Gastroesophageal sphincter (tissue), 4 donors: ENCODE measurements around the gene CDKN3. TPM values are rescaled to one million over a fixed set of nuclear protein-coding genes. Genes with fewer than 3 reads are reported as not detected.
"Not testable (repeated sequence)": the region's sequence is repeated elsewhere in the genome, so short reads cannot be mapped to it uniquely, and the experiment has no call there.

Experiments used
- ATAC-seq: fragments of 150-250 bp; one replicate; pipeline ENCODE4 v1.9.1; 2016; ENCODE audit warnings: mild to moderate bottlenecking, moderate library complexity
- H3K27ac ChIP-seq, 4 donors: fragments of 200-600 bp; sonication (generic) in 3 of 4; 1 replicate in 3 of 4; 2 replicates in 1 of 4; pipeline ENCODE4 v1.5.1; 2016 to 2019
- H3K27me3 ChIP-seq: fragments of 200-600 bp; sonication (generic); one replicate; pipeline ENCODE4 v1.5.1; 2019
- H3K36me3 ChIP-seq, 2 donors: fragments of 200-600 bp; sonication (generic); one replicate each; pipeline ENCODE4 v1.5.1; 2019; ENCODE audit warnings: control low read depth in 1 of 2
- H3K4me1 ChIP-seq, 3 donors: fragments of 200-600 bp; sonication (generic); 1 replicate in 2 of 3; 2 replicates in 1 of 3; pipeline ENCODE4 v1.5.1; 2016 to 2019; ENCODE audit warnings: control low read depth in 2 of 3
- H3K4me3 ChIP-seq, 2 donors: fragments of 200-600 bp; sonication (generic); one replicate each; pipeline ENCODE4 v1.5.1; 2019; ENCODE audit warnings: mild to moderate bottlenecking in 1 of 2, moderate library complexity in 1 of 2
- H3K9me3 ChIP-seq, 3 donors: fragments of 200-600 bp; sonication (generic); one replicate each; pipeline ENCODE4 v1.5.1; 2017 to 2019; ENCODE audit warnings: control low read depth in 2 of 3
- EP300 ChIP-seq: sonication (generic); formaldehyde crosslinking; IDR thresholded peaks from one replicate; pipeline ENCODE4 v1.6.1; 2017; ENCODE audit warnings: antibody characterized with exemption, mild to moderate bottlenecking
- POLR2A ChIP-seq, 2 donors: fragments of 450-650 bp; IDR thresholded peaks; one replicate each; pipeline ENCODE4 v1.6.1; 2017; ENCODE audit warnings: antibody characterized with exemption in 2 of 2, mild to moderate bottlenecking in 2 of 2, moderate library complexity in 1 of 2
- POLR2AphosphoS5 ChIP-seq: sonication (generic); formaldehyde crosslinking; IDR thresholded peaks from one replicate; pipeline ENCODE4 v1.6.1; 2017; ENCODE audit warnings: antibody characterized with exemption
- WGBS, 2 donors: methylation state at CpG; one replicate each; pipeline ENCODE4 v1.1.5; 2018; ENCODE audit warnings: low coverage in 1 of 2; 5-methylcytosine and 5-hydroxymethylcytosine counted together
- total RNA-seq, 4 donors: library from RNA; depleted of rRNA; stranded (reverse); fragments of >200 nt; gene quantifications; one replicate each; pipeline ENCODE4 v1.1.0, GENCODE V29; 2016
- TF ChIP-seq, protein P1 (sequence below), 4 experiments: fragments of 200-600 bp in 2 of 4; fragments of 450-650 bp in 2 of 4; sonication (generic) in 1 of 4; IDR thresholded peaks; one replicate each; pipeline ENCODE4 v1.5.1; 2017 to 2019; ENCODE audit warnings: antibody characterized with exemption in 4 of 4, mild to moderate bottlenecking in 2 of 4, moderate library complexity in 2 of 4

The CDKN3 gene
- total RNA-seq, 4 donors from 2014 or later, result 2.0 to 3.1 (median 3.0) TPM; not detected in 1

- no peak for ATAC-seq
- no peak for TF ChIP-seq EP300
- TF ChIP-seq, protein P1, sequence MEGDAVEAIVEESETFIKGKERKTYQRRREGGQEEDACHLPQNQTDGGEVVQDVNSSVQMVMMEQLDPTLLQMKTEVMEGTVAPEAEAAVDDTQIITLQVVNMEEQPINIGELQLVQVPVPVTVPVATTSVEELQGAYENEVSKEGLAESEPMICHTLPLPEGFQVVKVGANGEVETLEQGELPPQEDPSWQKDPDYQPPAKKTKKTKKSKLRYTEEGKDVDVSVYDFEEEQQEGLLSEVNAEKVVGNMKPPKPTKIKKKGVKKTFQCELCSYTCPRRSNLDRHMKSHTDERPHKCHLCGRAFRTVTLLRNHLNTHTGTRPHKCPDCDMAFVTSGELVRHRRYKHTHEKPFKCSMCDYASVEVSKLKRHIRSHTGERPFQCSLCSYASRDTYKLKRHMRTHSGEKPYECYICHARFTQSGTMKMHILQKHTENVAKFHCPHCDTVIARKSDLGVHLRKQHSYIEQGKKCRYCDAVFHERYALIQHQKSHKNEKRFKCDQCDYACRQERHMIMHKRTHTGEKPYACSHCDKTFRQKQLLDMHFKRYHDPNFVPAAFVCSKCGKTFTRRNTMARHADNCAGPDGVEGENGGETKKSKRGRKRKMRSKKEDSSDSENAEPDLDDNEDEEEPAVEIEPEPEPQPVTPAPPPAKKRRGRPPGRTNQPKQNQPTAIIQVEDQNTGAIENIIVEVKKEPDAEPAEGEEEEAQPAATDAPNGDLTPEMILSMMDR (IDR thresholded peaks at IDR 0.05), result no peak
- no peak for TF ChIP-seq POLR2A (IDR thresholded peaks at IDR 0.05)
- TF ChIP-seq POLR2AphosphoS5, result no peak
- H3K4me1 ChIP-seq, result peaks cover 0 to 13% (median 0%) of the 10 kb centered on the region in 3 donors
- H3K9me3 ChIP-seq, result no peaks in the 10 kb centered on the region
- 93 to 94% methylated on average over 2 of the region's 2 CpGs for WGBS, 2 donors
- H3K27ac ChIP-seq, result no peak overlapping the region
- H3K27me3 ChIP-seq, result no peaks in the 10 kb centered on the region
- no peaks in the 10 kb centered on the region for H3K36me3 ChIP-seq
- H3K4me3 ChIP-seq, result no peak overlapping the region
Measured at GRCh38 chr14:54369343-54369742, 27.5 kb upstream of the CDKN3 start.

- TF ChIP-seq EP300 (no peak), POLR2AphosphoS5 (no peak)
- TF ChIP-seq, protein P1 (IDR thresholded peaks at IDR 0.05), result no peak
- H3K27ac ChIP-seq, result no peak overlapping the region
- H3K9me3 ChIP-seq, result no peaks in the 10 kb centered on the region
- H3K4me3 ChIP-seq, result no peak overlapping the region
- 47 to 56% methylated on average over 6 to 9 of the region's 11 CpGs for WGBS, 2 donors
- peaks cover 0 to 8% (median 0%) of the 10 kb centered on the region in 3 donors for H3K4me1 ChIP-seq
- H3K27me3 ChIP-seq, result no peaks in the 10 kb centered on the region
- ATAC-seq, result no peak
- H3K36me3 ChIP-seq, result no peaks in the 10 kb centered on the region
Measured at GRCh38 chr14:54370323-54371198, 26.2 kb upstream of the CDKN3 start.

GRCh38 chr14:54374117-54374884, 22.5 kb upstream of the CDKN3 start:
- H3K4me1 ChIP-seq, result no peaks in the 10 kb centered on the region
- no peak for ATAC-seq
- peaks cover 10% of the 10 kb centered on the region for H3K27me3 ChIP-seq
- H3K4me3 ChIP-seq, result no peak overlapping the region
- WGBS, 2 donors, result 60 to 65% methylated on average over 6 to 7 of the region's 7 CpGs
- no peak overlapping the region for H3K27ac ChIP-seq
- TF ChIP-seq POLR2AphosphoS5 (no peak), POLR2A (IDR thresholded peaks at IDR 0.05) (no peak), EP300 (no peak)
- TF ChIP-seq, protein P1 (IDR thresholded peaks at IDR 0.05), result no peak
- H3K36me3 ChIP-seq, result no peaks in the 10 kb centered on the region
- H3K9me3 ChIP-seq, result no peaks in the 10 kb centered on the region

DNA sequence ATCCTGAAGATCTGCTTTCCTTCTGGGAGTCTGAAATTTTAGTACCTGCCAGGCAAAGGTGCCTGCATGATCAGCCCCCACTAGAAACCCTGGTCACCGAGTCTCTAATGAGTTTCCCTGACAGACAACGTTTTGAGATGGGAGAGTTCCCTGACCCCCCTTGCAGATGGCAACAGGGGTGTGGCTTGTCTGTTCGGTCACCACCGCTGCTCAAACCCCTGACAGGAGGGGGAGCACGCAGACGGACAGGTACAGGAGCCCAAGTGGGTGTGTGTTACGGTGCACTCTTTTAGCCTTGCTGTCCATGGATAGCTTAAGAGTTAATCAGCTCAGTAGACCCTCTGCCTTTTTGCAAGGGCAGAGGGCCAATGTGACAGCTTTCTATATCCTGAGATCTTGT, 19.3 kb upstream of the CDKN3 start:
- Histone ChIP-seq H3K36me3 (no peaks in the 10 kb centered on the region), H3K4me3 (no peak overlapping the region), H3K4me1 (no peaks in the 10 kb centered on the region), H3K27ac (no peak overlapping the region), H3K9me3 (no peaks in the 10 kb centered on the region), H3K27me3 (peaks cover 10% of the 10 kb centered on the region)
- TF ChIP-seq EP300 (no peak), POLR2AphosphoS5 (no peak), POLR2A (IDR thresholded peaks at IDR 0.05) (no peak)
- TF ChIP-seq, protein P1 (IDR thresholded peaks at IDR 0.05), result no peak
- 42% methylated on average over 5 of the region's 7 CpGs; no CpG with 5 or more reads in 1 of the 2 donors for WGBS, 2 donors
- ATAC-seq, result no peak

DNA sequence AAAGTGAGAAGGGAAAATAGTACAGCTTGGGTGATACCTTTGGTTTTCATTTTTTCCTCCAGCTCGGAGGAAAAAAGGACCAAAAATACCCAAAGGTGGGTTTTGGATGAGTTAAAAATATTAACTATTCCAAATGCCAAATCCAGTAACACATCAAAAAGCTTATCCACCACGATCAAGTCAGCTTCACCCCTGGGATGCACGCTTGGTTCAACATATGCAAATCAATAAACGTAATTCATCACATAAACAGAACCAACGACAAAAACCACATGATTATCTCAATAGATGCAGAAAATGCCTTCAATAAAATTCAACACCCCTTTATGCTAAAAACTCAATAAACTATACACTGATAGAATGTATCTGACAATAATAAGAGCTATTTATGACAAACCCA, 17.9 kb upstream of the CDKN3 start:
- not testable (repeated sequence) for H3K4me1 ChIP-seq, H3K4me3 ChIP-seq, ATAC-seq, H3K36me3 ChIP-seq, H3K27ac ChIP-seq, H3K9me3 ChIP-seq
- 71 to 74% methylated on average over 5 of the region's 5 CpGs for WGBS, 2 donors
- H3K27me3 ChIP-seq, result peaks cover 10% of the 10 kb centered on the region

DNA sequence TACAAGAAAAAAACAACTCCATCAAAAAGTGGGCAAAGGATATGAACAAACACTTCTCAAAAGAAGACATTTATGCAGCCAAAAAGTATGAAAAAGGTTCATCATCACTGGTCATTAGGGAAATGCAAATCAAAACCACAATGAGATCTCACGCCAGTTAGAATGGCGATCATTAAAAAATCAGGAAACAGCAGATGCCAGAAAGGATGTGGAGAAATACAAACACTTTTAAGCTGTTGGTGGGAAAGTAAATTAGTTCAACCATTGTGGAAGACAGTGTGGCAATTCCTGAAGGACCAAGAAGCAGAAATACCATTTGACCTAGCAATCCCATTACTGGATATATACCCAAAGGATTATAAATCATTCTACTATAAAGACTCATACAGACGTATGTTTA, 16.2 kb upstream of the CDKN3 start:
- peaks cover 10% of the 10 kb centered on the region for H3K27me3 ChIP-seq
- not testable (repeated sequence) for H3K4me1 ChIP-seq, H3K4me3 ChIP-seq, ATAC-seq, H3K36me3 ChIP-seq, H3K27ac ChIP-seq, H3K9me3 ChIP-seq
- 47 to 67% methylated on average over 3 of the region's 3 CpGs for WGBS, 2 donors
